Esophagus squamous epithelium (tissue), 4 donors: Measurements from ENCODE around the gene RBM47.

ENCODE experiments used
- CTCF ChIP-seq, 6 experiments: fragments of 450-650 bp in 4 of 6; fragments of 200-600 bp in 2 of 6; sonication (generic) in 2 of 6; IDR thresholded peaks; one replicate each; pipeline ENCODE4 v1.5.1; 2016 to 2019; ENCODE audit warnings: antibody characterized with exemption in 6 of 6, mild to moderate bottlenecking in 4 of 6, moderate library complexity in 4 of 6
- POLR2A ChIP-seq, 4 donors: fragments of 450-650 bp; IDR thresholded peaks; one replicate each; pipeline ENCODE4 v1.6.1; 2017; ENCODE audit warnings: antibody characterized with exemption in 4 of 4, mild to moderate bottlenecking in 4 of 4, moderate library complexity in 3 of 4

- TF ChIP-seq CTCF (IDR thresholded peaks at IDR 0.05) (no peak), POLR2A (IDR thresholded peaks at IDR 0.05) (no peak)
These were observed 230.1 kb downstream of the RBM47 start for GRCh38 chr4:40399578-40399977.
